Kidney capillary endothelial cell (primary cell): ENCODE measurements around the gene ACYP2.
"Not testable (repeated sequence)": the region's sequence is repeated elsewhere in the genome, so short reads cannot be mapped to it uniquely, and the experiment has no call there.

Experiments
- DNase-seq: peaks from one replicate; pipeline ENCODE4 v3.0.0-alpha.2; 2018; ENCODE audit warnings: low spot score

The ACYP2 gene

DNA sequence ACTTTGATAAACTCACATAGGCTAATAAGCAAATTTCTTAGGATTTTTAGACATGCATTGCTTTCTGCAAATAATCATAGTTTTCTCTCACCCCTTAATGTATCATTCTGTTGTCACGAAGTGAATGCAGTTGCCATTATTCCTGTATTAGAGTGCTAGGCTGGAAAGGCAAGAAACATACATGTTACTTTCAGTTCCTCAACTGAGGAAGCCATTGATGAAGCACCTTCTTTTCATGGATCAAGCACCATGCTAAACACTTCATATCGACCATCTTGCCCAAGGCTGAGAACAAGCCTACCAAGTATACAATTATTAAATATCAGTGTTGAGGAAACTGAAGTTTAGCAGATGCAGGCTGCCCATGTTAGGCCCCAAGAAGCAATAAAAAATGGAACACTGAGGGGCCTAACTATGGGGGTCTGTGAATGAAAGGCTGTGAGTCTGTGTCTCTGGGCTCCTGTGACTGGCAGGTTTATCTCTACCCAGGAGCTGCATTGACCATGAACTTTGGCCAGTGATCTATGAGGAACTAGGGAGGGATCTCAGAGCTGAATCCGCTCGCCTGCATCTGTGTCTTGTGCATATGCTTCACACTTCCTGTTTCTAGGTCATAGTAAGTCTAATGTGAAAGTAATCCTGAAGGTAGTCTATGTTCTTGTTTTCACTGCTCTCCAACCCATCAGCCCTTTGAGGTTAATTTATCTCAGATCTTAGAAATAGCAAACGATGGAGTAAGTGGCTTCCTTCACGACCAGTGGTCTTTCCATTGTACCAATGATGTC lies 156.6 kb downstream of the ACYP2 start:
- DNase-seq, result no peak

DNA sequence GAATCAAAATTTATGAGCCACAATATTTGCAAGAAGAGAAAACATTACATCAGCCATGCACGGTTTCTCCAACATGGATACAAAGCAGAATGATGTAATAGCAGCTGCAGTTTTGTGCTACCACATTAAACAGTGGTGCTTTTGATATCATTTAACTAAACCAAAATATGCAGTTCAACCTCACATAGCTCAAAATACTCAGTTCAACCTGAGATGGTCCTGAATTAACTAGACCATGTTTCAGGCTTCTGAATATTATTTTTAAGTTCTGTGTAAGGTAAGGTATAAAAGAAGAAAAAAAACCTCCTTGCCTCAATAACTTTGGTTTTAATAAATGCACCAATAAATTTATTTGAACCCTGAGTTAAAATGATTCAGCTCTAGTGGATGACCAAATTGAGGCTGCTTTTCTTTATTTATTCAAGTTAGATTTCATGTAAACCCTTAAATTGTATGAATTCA lies 159.4 kb downstream of the ACYP2 start:
- DNase-seq, result no peak

DNA sequence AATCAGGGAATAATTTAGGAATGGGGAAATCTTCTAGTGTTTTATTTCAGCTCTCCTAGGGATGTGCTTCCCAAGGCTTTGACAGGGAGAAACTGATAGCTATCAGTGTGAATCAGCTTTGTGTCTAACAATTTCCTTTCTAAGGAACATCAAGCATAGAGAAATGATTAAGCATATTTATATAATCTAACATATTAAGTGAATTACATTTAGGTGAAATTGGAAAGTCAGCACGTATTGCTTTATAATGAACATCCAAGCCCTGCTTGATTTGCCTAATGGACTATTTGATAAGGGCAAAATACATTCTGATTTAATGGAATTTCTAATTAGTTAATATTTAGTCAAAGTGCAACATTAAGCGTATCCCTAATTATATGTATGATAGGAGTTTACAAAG lies 160.1 kb downstream of the ACYP2 start:
- DNase-seq, result no peak

DNA sequence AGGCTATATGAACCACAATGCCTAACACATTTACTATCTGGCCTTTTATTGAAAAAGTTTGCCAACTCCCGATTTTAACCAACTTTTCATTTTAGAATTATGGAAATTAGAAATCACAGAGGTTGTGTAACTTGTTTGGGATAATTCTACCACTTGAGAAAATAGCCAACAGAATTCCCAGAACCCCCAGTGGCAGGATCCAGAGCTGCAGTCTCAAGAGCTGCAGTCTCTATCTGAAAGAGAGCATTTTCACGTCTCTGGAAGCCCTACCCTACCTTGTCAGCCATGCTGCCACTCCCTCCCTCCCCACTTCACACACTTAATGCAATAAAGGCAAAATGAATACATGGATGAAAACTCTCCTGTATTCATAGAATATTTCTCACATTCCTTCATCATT lies 164.0 kb downstream of the ACYP2 start:
- no peak for DNase-seq

DNA sequence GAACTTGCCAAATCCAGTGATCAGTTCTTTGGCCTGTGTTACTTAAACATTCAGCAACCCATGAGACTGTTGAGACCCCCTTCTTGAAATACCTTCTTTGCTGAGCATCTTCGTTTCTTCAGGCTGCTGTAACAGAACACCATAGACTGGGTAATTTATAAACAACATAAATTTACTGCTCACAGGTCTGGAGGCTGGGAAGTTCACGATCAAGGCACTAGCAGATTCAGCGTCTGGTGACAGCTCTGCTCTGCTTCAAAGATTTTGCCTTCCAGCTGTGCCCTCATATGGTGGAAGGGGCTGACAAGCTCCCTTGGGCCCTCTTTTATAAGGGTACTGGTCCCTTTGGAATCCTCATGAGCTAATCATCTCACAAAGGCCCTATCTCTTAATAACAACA lies 169.4 kb downstream of the ACYP2 start:
- DNase-seq, result no peak

DNA sequence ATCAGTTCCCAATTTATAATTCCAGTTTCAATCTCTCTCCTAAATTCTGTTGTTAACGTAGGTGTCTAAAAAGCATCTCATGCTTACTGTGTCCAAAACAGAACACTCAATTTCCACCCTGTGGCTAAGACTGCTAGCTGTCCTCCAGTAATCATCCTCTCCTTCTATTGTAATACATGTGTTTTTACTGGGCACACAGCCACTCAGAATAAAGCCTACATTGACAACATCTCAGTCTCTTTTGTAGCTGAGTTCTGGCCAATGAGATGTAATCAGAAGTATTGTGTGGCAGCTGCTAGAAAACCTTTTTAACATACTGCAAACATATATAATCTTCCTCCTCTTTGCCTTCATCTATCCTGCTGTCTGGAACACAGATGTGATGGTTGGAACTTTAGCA lies 170.0 kb downstream of the ACYP2 start:
- no peak for DNase-seq

DNA sequence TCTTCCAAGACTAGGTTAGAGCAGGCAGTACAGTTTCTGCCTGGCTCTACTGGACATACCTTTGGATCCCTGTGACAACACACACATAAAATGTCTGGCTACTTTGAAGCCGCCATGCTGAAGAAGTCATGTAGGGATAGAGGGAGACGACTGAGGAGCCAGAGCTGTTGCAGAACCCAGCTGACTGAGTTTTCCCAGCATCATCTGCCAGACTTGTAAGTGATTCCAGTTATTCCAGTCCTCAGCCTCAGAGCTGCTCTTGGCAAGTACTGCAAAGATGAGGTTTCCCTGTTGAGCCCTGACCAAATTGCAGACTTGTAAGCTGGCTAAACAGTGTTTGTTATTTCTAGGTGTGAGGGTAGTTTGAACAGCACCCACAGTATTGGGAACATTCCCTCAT lies 172.1 kb downstream of the ACYP2 start:
- DNase-seq, result no peak

DNA sequence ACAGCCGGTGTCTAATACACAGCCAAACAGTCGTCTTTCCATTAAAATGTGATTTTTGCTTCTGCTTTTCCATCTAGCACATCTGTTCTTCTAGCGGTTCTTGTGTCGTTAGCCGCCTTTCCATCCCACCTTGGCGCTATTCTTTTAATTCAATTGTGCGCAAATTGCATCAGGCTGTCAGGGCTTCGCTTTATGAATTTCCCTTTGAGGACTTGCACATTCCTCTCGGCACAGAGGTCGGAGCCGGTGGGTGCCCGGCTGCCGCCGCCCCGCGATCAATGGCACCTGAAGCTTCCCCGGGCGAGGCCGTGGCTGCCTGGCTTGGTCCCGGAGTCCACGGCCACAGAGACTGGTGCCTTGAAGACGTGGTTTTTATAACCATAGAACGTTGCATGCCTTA lies 174.5 kb downstream of the ACYP2 start:
- DNase-seq, result no peak

DNA sequence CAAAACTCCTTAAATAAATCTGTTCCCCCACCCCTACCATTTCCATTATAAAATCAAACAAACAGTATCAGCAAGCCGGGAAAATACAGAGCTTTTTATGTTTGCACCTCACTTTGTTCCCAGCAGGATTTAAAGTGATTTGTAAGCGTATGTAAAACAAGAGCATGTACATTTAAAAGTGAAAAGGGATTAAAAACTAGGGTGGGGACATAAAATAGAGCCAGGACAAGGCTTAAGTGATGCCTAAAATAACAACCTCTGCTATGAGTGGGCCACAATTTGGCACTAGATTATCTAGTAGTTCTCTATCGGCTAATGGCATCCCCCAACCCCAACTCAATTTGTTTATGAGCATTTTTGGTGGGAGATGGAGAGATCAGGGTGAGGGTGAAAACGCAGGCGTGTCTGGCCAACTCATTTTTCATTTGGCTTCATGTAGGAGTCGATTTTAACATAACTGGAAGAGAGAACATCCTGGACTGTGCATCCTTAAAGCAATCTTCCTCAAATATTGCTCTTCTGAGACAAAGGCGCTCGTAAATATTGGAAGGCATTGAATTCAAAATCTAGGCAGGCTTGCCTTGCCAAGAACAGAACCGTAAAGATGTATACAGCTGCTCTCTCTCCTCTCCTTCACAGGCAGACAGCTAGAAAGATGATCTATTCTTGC lies 175.1 kb downstream of the ACYP2 start:
- DNase-seq, result no peak

DNA sequence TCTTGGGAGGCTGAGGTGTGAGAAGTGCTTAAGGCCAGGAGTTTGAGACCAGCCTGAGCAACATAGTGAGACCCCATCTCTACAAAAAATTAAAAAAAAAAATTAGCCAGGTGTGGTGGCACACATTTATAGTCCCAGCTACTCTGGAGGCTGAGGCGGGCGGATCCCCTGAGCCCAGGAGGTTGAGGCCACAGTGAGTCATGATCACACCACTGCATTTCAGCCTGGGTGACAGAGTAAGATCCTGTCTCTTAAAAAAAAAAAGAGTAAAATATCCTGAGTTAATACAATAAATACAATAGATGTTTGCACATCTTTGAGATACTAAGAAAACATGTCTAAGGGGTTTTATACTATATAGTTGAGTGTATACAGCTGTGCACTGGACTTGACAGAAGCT lies 179.2 kb downstream of the ACYP2 start:
- DNase-seq, result not testable (repeated sequence)

DNA sequence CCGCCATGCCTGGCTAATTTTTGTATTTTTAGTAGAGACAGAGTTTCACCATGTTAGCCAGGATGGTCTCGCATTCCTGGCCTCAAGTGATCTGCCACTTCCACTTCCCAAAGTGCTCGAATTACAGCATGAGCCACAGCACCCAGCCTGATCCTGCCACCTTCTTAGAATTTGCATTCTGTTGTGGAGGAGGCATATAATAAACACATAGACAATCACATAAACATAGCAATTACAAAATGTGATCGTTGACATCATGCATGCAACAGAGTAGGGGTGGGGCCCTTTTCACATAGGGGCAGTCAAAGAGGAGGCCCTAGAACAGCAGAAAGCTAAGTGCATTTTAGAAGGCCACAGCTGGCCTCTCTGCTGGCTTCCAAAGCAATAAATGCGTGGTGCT lies 180.5 kb downstream of the ACYP2 start:
- DNase-seq, result no peak

DNA sequence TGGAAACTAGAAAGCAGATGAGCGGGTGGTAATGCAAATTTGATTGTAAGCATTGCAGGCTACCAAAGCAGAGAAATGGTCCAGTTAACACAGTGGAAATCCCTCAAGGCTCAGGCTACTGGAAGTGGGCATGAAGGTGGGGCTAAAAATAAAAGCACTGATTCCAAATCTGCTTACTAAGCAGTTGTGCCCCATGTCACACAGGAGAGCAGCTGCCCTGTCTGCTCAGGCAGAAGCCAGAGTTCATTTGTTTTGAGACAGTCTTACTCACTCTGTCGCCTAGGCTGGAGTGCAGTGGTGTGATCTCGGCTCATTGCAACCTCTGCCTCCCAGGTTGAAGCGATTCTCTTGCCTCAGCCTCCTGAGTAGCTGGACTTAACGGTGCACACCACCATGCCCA lies 183.1 kb downstream of the ACYP2 start:
- DNase-seq, result no peak

DNA sequence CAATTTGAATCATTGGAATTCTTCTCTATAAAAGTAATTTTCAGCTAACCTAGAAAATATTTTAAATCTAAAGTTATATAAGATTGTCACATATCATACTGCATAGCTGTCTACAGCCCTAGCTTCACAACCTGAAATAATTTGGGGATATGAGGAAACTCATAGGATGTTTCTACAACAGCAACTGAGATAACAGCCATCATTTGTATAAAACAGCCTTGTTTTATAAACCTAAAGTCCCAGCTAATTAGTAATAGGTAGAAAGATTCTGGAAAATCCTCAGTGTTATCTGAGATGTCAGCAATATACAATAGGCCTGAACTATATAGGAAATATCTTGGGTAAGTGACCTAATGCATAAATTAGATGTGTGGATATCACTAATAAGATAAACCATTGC lies 188.2 kb downstream of the ACYP2 start:
- DNase-seq, result no peak

DNA sequence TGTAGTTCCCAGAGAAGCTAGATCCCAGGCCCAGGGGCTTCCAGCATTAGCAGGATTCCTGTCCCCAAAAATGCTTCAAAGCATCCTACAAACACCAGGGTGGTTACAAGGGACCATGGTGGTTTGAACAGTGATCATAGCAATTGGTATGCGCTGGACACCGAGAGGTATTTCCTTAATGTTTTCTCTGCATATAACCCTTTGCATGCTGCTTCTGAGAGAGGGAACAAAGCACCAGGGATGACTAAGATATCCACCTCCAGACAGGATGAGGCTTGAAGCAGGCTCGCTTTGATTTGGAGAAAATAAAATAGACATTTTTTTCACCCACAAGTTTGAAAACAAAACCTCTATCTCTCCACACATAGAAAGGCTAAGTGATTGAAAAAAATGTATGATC lies 191.1 kb downstream of the ACYP2 start:
- DNase-seq, result peak; percentile 1

DNA sequence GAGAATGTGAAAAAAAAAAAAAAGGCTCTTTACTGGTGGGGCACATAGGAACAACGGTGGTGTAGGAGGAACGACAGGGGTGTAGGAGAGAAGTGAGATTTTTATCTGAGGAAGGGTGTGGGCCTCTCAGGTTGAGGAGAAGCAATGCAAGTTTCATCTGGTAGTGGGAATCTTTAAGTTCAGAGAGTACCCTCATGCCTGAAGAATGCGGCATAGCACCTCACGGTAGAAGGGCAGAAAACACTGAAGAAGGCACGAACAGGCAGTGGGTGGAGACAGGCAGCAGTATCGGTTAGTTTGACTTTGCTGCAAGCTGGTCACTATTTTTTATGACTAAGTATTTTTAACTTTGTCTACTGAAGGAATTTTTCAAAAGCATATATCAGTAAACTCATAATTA lies 192.8 kb downstream of the ACYP2 start:
- no peak for DNase-seq

DNA sequence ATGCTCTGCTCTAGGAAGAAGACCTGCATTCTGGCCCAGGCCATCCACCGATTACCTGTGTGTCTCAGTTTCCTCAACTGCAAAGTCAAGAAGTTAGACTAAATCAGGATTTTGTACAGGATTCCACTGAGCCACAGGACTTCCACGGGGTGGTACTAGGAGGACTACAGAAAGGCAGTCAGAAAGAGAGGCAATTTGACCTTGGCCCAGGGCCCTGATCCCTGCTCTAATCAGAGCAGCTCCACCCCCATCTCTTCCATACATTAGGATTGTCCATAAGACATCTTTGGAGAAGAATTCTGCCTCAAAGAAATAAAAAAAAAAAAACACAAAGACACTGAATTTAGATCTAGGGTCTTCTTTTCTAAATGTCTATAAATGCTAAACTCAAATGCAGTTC lies 193.4 kb downstream of the ACYP2 start:
- DNase-seq, result no peak

DNA sequence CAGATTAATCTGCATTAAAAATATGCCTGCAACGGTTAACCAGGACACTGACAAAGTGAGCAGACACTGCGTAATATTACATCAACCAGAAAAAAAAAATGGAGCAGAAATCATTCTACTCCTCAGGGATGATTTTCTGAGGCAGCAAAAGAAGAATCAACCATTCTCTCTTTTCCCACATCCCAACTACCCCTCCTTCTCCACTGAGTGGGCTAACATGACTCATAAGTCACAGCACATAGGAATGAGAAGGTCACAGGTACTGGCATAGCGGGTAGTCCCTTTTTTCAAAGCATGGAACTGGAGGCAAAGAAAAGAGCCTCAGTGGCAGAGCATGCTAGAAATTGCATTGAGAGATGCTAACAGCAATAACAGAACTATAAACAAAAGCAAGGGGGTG lies 194.9 kb downstream of the ACYP2 start:
- DNase-seq, result no peak

DNA sequence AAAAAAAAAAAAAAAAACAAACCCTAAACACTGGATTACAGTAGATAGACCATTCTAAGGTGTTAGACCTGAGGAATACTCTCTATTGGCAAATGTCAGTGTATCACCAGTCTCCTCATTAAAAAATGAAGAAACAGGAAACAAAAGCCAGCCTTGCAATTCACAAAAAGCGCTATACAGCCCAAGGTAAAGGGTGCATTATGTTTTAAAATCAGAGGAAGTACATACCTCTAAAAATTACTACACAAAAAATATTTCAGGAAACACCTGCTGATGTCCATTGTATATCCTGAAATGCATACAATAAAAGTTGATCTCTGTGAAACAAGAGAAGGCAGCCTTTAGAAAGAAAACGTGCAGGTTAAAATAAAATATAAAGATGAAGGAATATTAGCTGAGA lies 195.5 kb downstream of the ACYP2 start:
- no peak for DNase-seq

DNA sequence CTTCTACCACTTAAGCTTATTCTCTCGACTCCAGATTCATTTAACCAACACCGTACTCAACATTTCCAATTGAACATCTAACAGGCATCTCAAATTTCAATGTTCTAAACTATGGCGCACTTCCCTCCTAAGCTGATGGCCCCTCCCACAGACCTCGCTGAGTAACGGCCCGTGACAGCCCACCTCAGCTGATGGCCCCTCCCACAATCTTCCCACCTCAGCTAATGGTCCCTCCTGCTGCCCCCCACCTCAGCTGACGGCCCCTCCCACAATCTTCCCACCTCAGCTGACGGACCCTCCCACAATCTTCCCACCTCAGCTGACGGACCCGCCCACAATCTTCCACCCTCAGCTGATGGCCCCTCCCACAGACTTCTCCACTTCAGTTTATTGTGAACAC lies 197.7 kb downstream of the ACYP2 start:
- DNase-seq, result no peak

DNA sequence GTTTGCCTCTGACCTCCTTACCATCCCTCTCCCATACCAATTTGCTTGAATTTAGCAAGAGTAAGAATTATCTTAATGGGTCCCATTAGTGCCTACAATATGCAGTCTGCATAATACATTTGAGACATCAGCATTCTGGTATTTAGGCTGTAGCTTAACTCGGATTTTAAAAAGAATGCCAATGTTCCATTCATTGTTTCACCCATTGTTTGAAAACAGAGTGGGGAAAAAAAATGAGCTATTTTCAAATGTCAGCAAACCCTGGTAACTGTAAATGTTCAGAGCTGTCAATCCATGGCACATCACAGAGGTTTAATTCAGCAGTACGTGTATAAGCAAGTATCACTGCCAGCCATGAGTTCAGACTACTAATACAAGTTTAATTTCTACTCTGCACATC lies 202.6 kb downstream of the ACYP2 start:
- no peak for DNase-seq

DNA sequence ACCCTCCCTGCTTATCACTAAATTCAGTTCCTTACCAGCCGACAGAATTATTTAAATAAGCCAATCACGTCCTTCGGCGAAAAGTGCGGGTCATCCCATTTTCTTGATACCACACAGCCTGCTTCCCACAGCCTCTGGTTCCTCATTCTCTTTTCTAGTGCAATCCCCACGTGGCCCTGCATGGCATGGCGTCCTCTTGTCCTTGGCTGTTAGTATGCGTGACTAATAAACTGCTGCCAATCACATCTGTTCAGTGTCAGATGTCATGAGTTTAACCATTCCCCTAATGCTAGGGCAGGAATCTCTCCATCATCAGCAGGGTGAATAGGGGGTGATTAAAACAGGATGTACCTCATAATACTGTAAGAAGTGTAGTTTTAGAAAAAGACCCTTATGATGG lies 203.4 kb downstream of the ACYP2 start:
- no peak for DNase-seq

DNA sequence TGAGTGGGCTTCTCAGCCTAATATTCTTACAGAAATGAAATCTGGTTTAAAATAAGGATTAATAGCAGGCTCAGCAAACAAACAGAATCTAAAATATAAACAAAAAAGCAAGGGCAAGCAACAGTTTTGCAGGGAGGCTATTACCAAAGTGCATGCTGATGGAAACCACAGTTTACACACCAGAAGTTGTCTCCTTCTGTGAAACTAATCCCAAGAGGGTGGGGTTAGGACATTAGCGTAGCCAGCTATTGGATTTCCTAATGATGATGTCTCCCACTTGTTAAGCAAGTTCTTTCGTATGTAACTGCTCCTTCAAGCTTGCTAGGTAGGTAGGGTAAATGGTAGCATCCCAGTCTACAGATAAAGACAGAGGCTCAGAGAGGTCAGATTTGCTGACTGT lies 205.6 kb downstream of the ACYP2 start:
- no peak for DNase-seq

DNA sequence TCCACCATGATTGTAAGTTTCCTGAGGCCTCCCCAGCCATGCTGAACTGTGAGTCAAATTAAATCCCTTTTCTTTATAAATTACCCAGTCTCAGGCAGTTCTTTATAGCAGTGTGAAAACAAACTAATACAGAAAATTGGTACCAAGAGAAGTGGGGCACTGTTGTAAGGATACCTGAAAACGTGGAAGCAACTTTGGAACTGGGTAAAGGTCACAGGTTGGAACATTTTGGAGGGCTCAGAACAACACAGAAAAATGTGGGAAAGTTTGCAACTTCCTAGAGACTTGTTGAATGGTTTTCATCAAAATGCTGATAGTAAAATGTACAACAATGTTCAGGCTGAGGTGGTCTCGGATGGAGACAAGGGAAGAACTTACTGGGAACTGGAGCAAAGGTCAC lies 209.1 kb downstream of the ACYP2 start:
- DNase-seq, result not testable (repeated sequence)

DNA sequence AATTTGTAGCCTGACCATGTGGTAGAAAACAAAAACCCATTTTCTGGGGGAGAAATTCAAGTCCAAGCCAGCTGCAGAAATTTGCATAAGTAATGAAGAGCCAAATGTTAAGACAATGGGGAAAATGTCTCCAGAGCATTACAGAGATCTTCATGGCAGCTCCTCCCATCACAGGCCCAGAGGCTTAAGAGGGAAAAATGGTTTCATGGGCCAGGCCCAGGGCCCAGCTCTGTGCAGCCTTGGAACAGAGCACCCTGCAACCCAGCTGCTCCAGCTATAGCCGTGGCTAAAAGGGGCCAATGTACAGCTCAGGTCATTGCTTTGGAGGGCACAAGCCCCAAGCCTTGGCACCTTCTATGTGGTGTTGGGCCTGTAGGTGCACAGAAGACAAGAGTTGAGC lies 209.7 kb downstream of the ACYP2 start:
- no peak for DNase-seq
